Large intestine (tissue), 3 donors: ENCODE results near the gene RRP1. TPM values are rescaled to one million over a fixed set of nuclear protein-coding genes. Genes with fewer than 3 reads are reported as not detected.

Experiments
- DNase-seq, 2 donors: peaks; one replicate each; pipeline versions ENCODE4 v3.0.0 to v3.0.0-alpha.2; 2013
- H3K27ac ChIP-seq: one replicate; pipeline ENCODE4 v1.5.1; 2013; ENCODE audit warnings: low read length
- H3K27me3 ChIP-seq: 2 replicates; pipeline ENCODE4 v1.6.1; 2013; ENCODE audit warnings: low read length; ENCODE audit not compliant: control insufficient read depth, insufficient read depth
- H3K36me3 ChIP-seq: 2 replicates; pipeline ENCODE4 v1.6.1; 2013; ENCODE audit warnings: low read length; ENCODE audit not compliant: control insufficient read depth, insufficient read depth
- H3K4me1 ChIP-seq: one replicate; pipeline ENCODE4 v1.6.1; 2013; ENCODE audit warnings: low read length; ENCODE audit not compliant: control insufficient read depth, insufficient read depth
- H3K4me3 ChIP-seq: one replicate; pipeline ENCODE4 v1.5.1; 2013; ENCODE audit warnings: low read length
- H3K9me3 ChIP-seq: one replicate; pipeline ENCODE4 v1.6.1; 2013; ENCODE audit warnings: mild to moderate bottlenecking, low read depth, low read length, moderate library complexity; ENCODE audit not compliant: control insufficient read depth
- WGBS: methylation state at CpG from one replicate; pipeline ENCODE4 v1.1.5; 2013; ENCODE audit warnings: low lambda C conversion rate; ENCODE audit not compliant: insufficient coverage; 5-methylcytosine and 5-hydroxymethylcytosine counted together
- polyA plus RNA-seq: library from polyadenylated mRNA; unstranded; fragments of 120-200 nt; gene quantifications from one replicate; pipeline ENCODE4 v1.2.1, GENCODE V29; 2013

The RRP1 gene
- polyA plus RNA-seq, 1 donor: 23.8 TPM

- no peak overlapping the region for H3K4me3 ChIP-seq
- DNase-seq: no peak
- H3K4me1 ChIP-seq: peaks cover 15% of the 10 kb centered on the region
- WGBS: no CpG with 5 or more reads among the region's 5 CpGs
- H3K9me3 ChIP-seq: no peaks in the 10 kb centered on the region
- H3K36me3 ChIP-seq: peaks cover 17% of the 10 kb centered on the region
- H3K27ac ChIP-seq: no peak overlapping the region
- no peaks in the 10 kb centered on the region for H3K27me3 ChIP-seq
Measured at GRCh38 chr21:43777953-43778352, 11.4 kb upstream of the RRP1 start.

DNA sequence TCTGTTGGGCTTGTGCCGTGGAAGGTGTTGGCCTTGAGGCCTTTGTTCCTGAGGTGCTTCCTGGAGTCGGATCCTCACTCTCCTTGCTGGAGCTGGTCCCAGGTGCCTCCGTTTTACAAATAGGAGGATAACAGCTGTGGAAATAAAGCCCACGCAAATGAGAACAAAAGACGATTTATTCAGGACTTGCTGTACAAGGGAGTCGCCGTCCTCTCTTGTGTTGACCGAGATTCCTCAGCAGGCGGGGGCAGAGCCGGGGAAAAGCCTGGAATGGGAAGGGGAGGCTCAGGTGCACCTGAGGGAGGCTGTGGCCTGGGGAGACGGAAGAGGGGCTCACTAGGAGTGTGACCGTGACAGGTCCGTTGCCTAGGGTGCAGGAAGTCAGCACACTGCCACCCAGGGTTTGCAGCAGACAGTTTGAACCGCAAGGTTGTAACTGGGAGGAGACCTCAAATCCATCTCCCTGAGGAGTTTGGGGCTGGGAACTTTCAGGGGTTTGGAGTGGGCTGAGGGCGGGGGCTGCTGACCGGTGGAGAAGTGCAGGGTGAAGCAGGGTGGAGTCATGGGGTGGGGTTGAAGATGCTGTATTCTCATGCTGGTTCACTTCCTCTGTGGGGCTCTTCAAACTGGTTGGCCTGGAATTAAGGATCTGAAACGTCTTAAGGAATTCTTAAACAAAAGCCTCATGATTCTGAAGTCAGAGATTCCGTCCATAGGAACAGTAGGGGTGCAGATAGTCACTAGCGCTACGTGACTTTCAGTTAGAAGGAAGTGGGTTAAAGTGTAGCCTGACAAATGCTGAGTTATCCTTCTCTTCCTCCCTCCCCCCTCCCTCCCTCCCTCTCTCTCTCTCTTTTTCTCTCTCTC lies 10.7 kb upstream of the RRP1 start:
- Histone ChIP-seq H3K27ac (no peak overlapping the region), H3K27me3 (no peaks in the 10 kb centered on the region), H3K36me3 (peaks cover 10% of the 10 kb centered on the region), H3K4me1 (peaks cover 15% of the 10 kb centered on the region), H3K4me3 (no peak overlapping the region), H3K9me3 (no peaks in the 10 kb centered on the region)
- DNase-seq: no peak
- 100% methylated on average over 1 of the region's 20 CpGs for WGBS

DNA sequence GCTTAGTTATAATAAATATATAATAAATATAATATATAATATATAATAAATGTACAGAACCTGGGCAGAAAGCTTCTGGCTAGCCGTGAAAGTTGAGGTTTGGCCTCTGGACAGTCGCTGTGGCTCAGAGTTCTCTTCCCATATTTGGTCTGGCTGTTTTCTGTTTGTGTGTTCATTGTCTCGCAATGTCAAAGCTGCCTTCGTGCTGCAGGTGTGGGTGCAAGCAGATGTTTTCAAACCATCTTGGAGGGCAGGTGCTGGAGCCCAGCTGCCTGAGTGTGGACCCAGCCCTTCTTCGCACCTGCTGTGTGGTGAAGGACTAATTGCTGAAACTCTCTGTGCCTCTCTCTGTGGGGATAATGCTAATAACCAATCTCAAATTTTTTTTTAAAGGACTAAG lies 9.7 kb upstream of the RRP1 start:
- WGBS: 100% methylated on average over 1 of the region's 5 CpGs
- no peaks in the 10 kb centered on the region for H3K9me3 ChIP-seq
- H3K27ac ChIP-seq: no peak overlapping the region

DNA sequence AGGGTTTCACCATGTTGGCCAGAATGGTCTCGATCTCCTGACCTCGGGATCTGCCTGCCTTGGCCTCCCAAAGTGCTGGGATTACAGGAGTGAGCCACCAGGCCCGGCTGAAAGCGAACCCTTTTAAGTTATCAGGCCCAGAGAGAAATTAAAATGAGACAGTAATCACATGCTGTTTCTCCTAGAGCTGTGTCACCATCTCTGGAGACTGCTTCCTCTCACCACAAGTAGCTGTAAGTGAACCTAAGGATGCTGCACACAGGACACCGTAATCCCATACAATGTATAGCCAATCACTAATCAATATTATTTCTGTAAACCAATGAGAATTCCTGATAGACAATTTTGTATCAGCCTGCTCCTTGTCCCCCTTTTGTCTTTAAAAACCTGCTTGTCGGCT lies 7.5 kb upstream of the RRP1 start:
- DNase-seq: no peak
- no peak overlapping the region for H3K4me3 ChIP-seq
- no CpG with 5 or more reads among the region's 6 CpGs for WGBS
- no peak overlapping the region for H3K27ac ChIP-seq
- H3K9me3 ChIP-seq: no peaks in the 10 kb centered on the region
- H3K4me1 ChIP-seq: peaks cover 6% of the 10 kb centered on the region
- no peaks in the 10 kb centered on the region for H3K36me3 ChIP-seq
- H3K27me3 ChIP-seq: no peaks in the 10 kb centered on the region

More for the DNA sequence above, 9.7 kb upstream of the RRP1 start:
- H3K4me3 ChIP-seq: no peak overlapping the region
- H3K27me3 ChIP-seq: no peaks in the 10 kb centered on the region
- H3K4me1 ChIP-seq: peaks cover 8% of the 10 kb centered on the region
- no peaks in the 10 kb centered on the region for H3K36me3 ChIP-seq
- DNase-seq: no peak

DNA sequence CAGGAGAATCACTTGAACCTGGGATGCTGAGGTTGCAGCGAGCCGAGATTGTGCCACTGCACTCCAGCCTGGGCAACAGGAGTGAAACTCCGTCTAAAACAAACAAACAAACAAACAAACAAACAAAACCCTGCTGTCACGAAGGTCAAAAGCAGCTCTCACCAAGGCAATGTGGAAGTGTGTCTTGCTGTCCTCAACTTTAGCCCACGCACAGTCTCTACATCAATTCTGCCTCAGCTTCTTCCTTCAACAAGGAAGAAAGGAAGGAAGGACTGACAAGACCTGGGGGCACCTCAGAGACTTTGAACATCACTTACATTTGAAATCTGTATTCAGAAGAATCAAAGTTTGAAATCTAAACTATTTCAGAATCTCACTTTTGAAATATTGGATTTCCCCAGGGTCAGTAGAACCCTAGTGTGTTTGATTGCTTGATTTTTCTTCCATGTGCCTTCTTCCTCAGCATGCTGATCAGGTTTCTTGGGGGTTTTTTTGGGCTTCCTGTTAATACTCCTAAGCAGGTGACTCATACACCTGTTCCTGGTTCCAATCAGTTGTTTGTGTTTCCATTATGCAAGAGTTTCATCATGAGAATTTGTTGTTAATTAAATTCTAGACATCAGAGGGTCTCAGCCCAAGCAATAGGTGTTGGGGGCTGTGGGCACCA lies 6.8 kb upstream of the RRP1 start:
- Histone ChIP-seq H3K27ac (no peak overlapping the region), H3K36me3 (no peaks in the 10 kb centered on the region), H3K4me1 (peaks cover 6% of the 10 kb centered on the region), H3K4me3 (no peak overlapping the region), H3K27me3 (no peaks in the 10 kb centered on the region), H3K9me3 (no peaks in the 10 kb centered on the region)
- WGBS: 60% methylated on average over 1 of the region's 5 CpGs
- DNase-seq: no peak

DNA sequence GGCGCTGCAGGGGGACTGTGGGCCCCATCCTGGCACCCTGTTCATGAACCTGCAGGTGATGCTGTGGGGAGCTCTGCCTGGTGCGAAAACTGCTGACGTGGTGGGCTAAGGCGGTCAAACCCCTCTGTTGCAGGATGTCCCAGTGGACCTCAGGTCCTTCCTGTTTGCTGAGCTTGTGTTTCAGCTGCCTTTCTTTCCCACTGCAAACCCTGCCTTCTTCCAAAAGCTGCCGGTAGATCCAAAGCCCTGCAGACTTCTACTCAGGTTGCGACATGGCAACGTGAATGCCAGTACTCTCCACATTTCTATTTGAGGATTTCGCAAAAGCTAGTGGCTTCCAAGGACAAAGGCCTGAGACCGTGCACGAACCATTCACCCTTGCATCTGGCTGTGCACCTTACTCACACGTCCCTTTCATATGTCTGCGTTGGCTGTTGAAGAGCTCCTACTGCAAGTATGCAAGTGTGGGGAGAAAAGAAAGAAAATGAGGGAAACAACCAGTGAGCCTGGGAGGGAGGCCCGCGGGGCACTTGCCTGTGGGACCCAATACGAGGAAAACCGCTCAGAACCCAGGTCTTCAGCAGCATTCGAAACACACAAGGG lies 6.2 kb upstream of the RRP1 start:
- Histone ChIP-seq H3K9me3 (no peaks in the 10 kb centered on the region), H3K4me3 (no peak overlapping the region), H3K27ac (no peak overlapping the region), H3K4me1 (peaks cover 6% of the 10 kb centered on the region), H3K36me3 (no peaks in the 10 kb centered on the region), H3K27me3 (no peaks in the 10 kb centered on the region)
- no peak for DNase-seq
- no CpG with 5 or more reads among the region's 17 CpGs for WGBS

GRCh38 chr21:43785134-43785533 lies 4.2 kb upstream of the RRP1 start:
- Histone ChIP-seq H3K9me3 (no peaks in the 10 kb centered on the region), H3K4me3 (no peak overlapping the region), H3K27ac (no peak overlapping the region), H3K27me3 (no peaks in the 10 kb centered on the region), H3K36me3 (no peaks in the 10 kb centered on the region), H3K4me1 (peaks cover 9% of the 10 kb centered on the region)
- DNase-seq: no peak
- 62% methylated on average over 2 of the region's 3 CpGs for WGBS

DNA sequence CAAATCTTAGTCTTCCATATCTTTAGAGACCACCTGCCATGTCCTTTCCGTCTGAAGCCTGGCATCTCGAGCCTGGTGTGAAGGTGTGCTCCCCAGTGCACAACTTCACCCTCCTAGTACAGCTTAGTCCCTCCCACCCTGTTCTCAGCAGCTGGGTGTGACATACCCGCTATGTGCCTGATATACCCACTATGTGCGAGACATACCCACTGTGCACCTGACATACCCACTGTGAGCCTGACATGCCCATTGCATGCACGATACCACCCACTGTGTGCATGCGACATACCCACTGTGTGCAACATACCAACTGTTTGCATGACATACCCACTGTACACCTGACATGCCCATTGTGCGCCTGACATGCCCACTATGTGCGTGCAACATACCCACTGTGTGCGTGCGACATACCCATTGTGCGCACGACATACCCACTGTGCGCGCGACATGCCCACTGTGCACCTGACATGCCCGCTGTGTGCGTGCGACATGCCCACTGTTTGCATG lies 3.0 kb upstream of the RRP1 start:
- Histone ChIP-seq H3K9me3 (no peaks in the 10 kb centered on the region), H3K27ac (no peak overlapping the region), H3K27me3 (no peaks in the 10 kb centered on the region), H3K4me3 (no peak overlapping the region), H3K4me1 (peaks cover 14% of the 10 kb centered on the region), H3K36me3 (peaks cover 4% of the 10 kb centered on the region)
- DNase-seq: no peak
- WGBS: 92% methylated on average over 2 of the region's 18 CpGs

GRCh38 chr21:43786807-43787440 lies 2.5 kb upstream of the RRP1 start:
- Histone ChIP-seq H3K36me3 (peaks cover 6% of the 10 kb centered on the region), H3K9me3 (no peaks in the 10 kb centered on the region), H3K4me3 (no peak overlapping the region), H3K27me3 (no peaks in the 10 kb centered on the region), H3K4me1 (peaks cover 14% of the 10 kb centered on the region), H3K27ac (no peak overlapping the region)
- no CpG with 5 or more reads among the region's 38 CpGs for WGBS
- DNase-seq: no peak

- no peak overlapping the region for H3K27ac ChIP-seq
- no CpG with 5 or more reads among the region's 13 CpGs for WGBS
- H3K9me3 ChIP-seq: no peaks in the 10 kb centered on the region
Measured at GRCh38 chr21:43790010-43790524, 690 bp downstream of the RRP1 start.

More at GRCh38 chr21:43790010-43790524, 690 bp downstream of the RRP1 start:
- Histone ChIP-seq H3K4me1 (peaks cover 14% of the 10 kb centered on the region), H3K4me3 (peak overlapping the region; percentile 99), H3K36me3 (peaks cover 37% of the 10 kb centered on the region), H3K27me3 (no peaks in the 10 kb centered on the region)
- no peak for DNase-seq
